KMS-11 (cell line): Measurements from ENCODE around the gene PLPPR4.

Experiments
- H2AFZ ChIP-seq: fragments of 200-600 bp; sonication (generic); 2 replicates; pipeline ENCODE4 v1.6.1; 2016; ENCODE audit warnings: antibody characterized with exemption, mixed run types, low read depth
- H3K27ac ChIP-seq: fragments of 200-600 bp; sonication (generic); 2 replicates; pipeline ENCODE4 v1.6.1; 2016; ENCODE audit warnings: mild to moderate bottlenecking, mixed run types
- H3K27me3 ChIP-seq: fragments of 200-600 bp; sonication (generic); 2 replicates; pipeline ENCODE4 v1.6.1; 2017; ENCODE audit warnings: mild to moderate bottlenecking, low read depth, mixed run types, moderate library complexity; ENCODE audit not compliant: insufficient read depth
- H3K36me3 ChIP-seq: fragments of 200-600 bp; sonication (generic); 2 replicates; pipeline ENCODE4 v1.6.1; 2017; ENCODE audit warnings: mild to moderate bottlenecking, mixed run types; ENCODE audit not compliant: insufficient read depth
- H3K4me1 ChIP-seq: fragments of 200-600 bp; sonication (generic); 2 replicates; pipeline ENCODE4 v1.6.1; 2016; ENCODE audit warnings: mild to moderate bottlenecking, low read depth, mixed run types; ENCODE audit not compliant: poor library complexity, severe bottlenecking
- H3K4me2 ChIP-seq: fragments of 200-600 bp; sonication (generic); 2 replicates; pipeline ENCODE4 v1.7.0; 2016; ENCODE audit warnings: mild to moderate bottlenecking, mixed run types
- H3K4me3 ChIP-seq: fragments of 200-600 bp; sonication (generic); IDR thresholded peaks from 2 replicates; pipeline ENCODE4 v1.6.1; 2017; ENCODE audit warnings: low read depth, low read length, mixed read lengths; ENCODE audit not compliant: insufficient read depth
- H3K79me2 ChIP-seq: fragments of 200-600 bp; sonication (generic); 2 replicates; pipeline ENCODE4 v1.6.1; 2016; ENCODE audit warnings: low read depth, mixed run types; ENCODE audit not compliant: insufficient read depth
- H3K9ac ChIP-seq: fragments of 200-600 bp; sonication (generic); 2 replicates; pipeline ENCODE4 v1.6.1; 2016; ENCODE audit warnings: mild to moderate bottlenecking, mixed run types
- H4K20me1 ChIP-seq: fragments of 200-600 bp; sonication (generic); 2 replicates; pipeline ENCODE4 v1.6.1; 2016; ENCODE audit warnings: mild to moderate bottlenecking, mixed run types; ENCODE audit not compliant: insufficient read depth
- TF ChIP-seq, protein P1 (sequence below): fragments of 200-600 bp; sonication (generic); conservative IDR thresholded peaks from 2 replicates; pipeline ENCODE4 v1.6.1; 2017; ENCODE audit warnings: low read depth, mild to moderate bottlenecking, antibody characterized with exemption, low read length, moderate library complexity, mixed read lengths

Gene PLPPR4

GRCh38 chr1:99327357-99327756 is 63.1 kb downstream of the PLPPR4 start:
- H3K4me3 ChIP-seq = no peak overlapping the region
- no peaks in the 10 kb centered on the region for H3K27me3 ChIP-seq
- H3K36me3 ChIP-seq = no peaks in the 10 kb centered on the region
- H3K9ac ChIP-seq = no peak overlapping the region
- no peak overlapping the region for H3K27ac ChIP-seq
- H3K4me1 ChIP-seq = no peaks in the 10 kb centered on the region
- TF ChIP-seq, protein P1, sequence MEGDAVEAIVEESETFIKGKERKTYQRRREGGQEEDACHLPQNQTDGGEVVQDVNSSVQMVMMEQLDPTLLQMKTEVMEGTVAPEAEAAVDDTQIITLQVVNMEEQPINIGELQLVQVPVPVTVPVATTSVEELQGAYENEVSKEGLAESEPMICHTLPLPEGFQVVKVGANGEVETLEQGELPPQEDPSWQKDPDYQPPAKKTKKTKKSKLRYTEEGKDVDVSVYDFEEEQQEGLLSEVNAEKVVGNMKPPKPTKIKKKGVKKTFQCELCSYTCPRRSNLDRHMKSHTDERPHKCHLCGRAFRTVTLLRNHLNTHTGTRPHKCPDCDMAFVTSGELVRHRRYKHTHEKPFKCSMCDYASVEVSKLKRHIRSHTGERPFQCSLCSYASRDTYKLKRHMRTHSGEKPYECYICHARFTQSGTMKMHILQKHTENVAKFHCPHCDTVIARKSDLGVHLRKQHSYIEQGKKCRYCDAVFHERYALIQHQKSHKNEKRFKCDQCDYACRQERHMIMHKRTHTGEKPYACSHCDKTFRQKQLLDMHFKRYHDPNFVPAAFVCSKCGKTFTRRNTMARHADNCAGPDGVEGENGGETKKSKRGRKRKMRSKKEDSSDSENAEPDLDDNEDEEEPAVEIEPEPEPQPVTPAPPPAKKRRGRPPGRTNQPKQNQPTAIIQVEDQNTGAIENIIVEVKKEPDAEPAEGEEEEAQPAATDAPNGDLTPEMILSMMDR = no peak
- H2AFZ ChIP-seq = no peak overlapping the region
- H4K20me1 ChIP-seq = no peaks in the 10 kb centered on the region
- no peaks in the 10 kb centered on the region for H3K79me2 ChIP-seq
- no peak overlapping the region for H3K4me2 ChIP-seq

GRCh38 chr1:99328171-99328570 is 63.9 kb downstream of the PLPPR4 start:
- no peaks in the 10 kb centered on the region for H3K27me3 ChIP-seq
- H3K4me2 ChIP-seq = no peak overlapping the region
- no peaks in the 10 kb centered on the region for H3K36me3 ChIP-seq
- no peak overlapping the region for H3K4me3 ChIP-seq
- H3K9ac ChIP-seq = no peak overlapping the region
- no peak overlapping the region for H2AFZ ChIP-seq
- H3K79me2 ChIP-seq = no peaks in the 10 kb centered on the region
- TF ChIP-seq, protein P1 = no peak
- no peak overlapping the region for H3K27ac ChIP-seq
- no peaks in the 10 kb centered on the region for H3K4me1 ChIP-seq
- no peaks in the 10 kb centered on the region for H4K20me1 ChIP-seq

DNA sequence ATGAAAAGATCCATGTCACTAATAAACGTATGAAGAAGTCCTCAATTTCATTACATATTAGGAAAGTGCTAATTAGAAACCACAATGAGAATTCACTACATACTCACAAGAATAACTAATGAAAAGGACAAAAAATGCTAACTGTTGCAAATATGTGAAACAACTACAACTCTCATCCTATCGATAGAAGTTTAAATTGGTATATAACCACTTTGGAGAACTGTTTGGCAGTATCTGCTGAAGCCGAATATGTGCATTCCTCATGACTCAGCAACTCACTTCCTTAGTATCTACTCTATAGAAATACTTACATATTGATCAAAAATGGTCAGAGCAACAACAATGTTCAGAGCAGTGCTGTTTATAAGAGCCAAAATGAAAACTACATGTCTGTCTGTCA is 66.8 kb downstream of the PLPPR4 start:
- H3K4me3 ChIP-seq = no peak overlapping the region
- H3K79me2 ChIP-seq = no peaks in the 10 kb centered on the region
- H2AFZ ChIP-seq = no peak overlapping the region
- TF ChIP-seq, protein P1 = no peak
- H3K9ac ChIP-seq = no peak overlapping the region
- H4K20me1 ChIP-seq = no peaks in the 10 kb centered on the region
- H3K4me1 ChIP-seq = no peaks in the 10 kb centered on the region
- no peak overlapping the region for H3K4me2 ChIP-seq
- H3K27ac ChIP-seq = no peak overlapping the region
- no peaks in the 10 kb centered on the region for H3K36me3 ChIP-seq
- H3K27me3 ChIP-seq = no peaks in the 10 kb centered on the region

- Histone ChIP-seq H3K79me2 (no peaks in the 10 kb centered on the region), H3K27me3 (no peaks in the 10 kb centered on the region), H4K20me1 (no peaks in the 10 kb centered on the region), H3K4me3 (no peak overlapping the region), H2AFZ (no peak overlapping the region), H3K4me2 (no peak overlapping the region), H3K4me1 (no peaks in the 10 kb centered on the region), H3K9ac (no peak overlapping the region), H3K27ac (no peak overlapping the region), H3K36me3 (no peaks in the 10 kb centered on the region)
- TF ChIP-seq, protein P1 = no peak
These were observed 67.3 kb downstream of the PLPPR4 start for GRCh38 chr1:99331636-99332035.
